ENCODE measurements around the gene SNAP29.
"Not testable (repeated sequence)": the region's sequence is repeated elsewhere in the genome, so short reads cannot be mapped to it uniquely, and the experiment has no call there.

The SNAP29 gene

GRCh38 chr22:20901093-20902033, 42.6 kb downstream of the SNAP29 start:
- not testable (repeated sequence) for DNase-seq (ENCODE audit: low spot score)

- no peak for DNase-seq (ENCODE audit: low spot score)
These were observed 44.3 kb downstream of the SNAP29 start for GRCh38 chr22:20903093-20903492.

- peak; percentile 90 for DNase-seq (ENCODE audit: low spot score)
These were observed 45.5 kb downstream of the SNAP29 start for GRCh38 chr22:20904008-20904979.

- DNase-seq (ENCODE audit: low spot score): no peak
These were observed 46.2 kb downstream of the SNAP29 start for GRCh38 chr22:20904980-20905355.

- no peak for DNase-seq (ENCODE audit: low spot score)
These were observed 46.9 kb downstream of the SNAP29 start for GRCh38 chr22:20905415-20906386.

- no peak for DNase-seq (ENCODE audit: low spot score)
These were observed 47.6 kb downstream of the SNAP29 start for GRCh38 chr22:20906387-20906767.

- DNase-seq (ENCODE audit: low spot score): not testable (repeated sequence)
These were observed 49.9 kb downstream of the SNAP29 start for GRCh38 chr22:20908717-20909116.

GRCh38 chr22:20909543-20910303, 50.9 kb downstream of the SNAP29 start:
- DNase-seq (ENCODE audit: low spot score): no peak

- no peak for DNase-seq (ENCODE audit: low spot score)
These were observed 53.7 kb downstream of the SNAP29 start for GRCh38 chr22:20912494-20912893.

- DNase-seq (ENCODE audit: low spot score): peak; percentile 100
These were observed 58.4 kb downstream of the SNAP29 start, which contains the start of gene CRKL for GRCh38 chr22:20916916-20917810. TSS of gene CRKL (plus strand) at chr22:20917407. CDS start at chr22:20917935, 528 bp downstream.

- DNase-seq (ENCODE audit: low spot score): no peak
These were observed 59.9 kb downstream of the SNAP29 start for GRCh38 chr22:20918663-20919218.

- DNase-seq (ENCODE audit: low spot score): no peak
These were observed 60.9 kb downstream of the SNAP29 start for GRCh38 chr22:20919718-20920117.

GRCh38 chr22:20920881-20921203, 62.0 kb downstream of the SNAP29 start:
- DNase-seq (ENCODE audit: low spot score): no peak

- no peak for DNase-seq (ENCODE audit: low spot score)
These were observed 63.4 kb downstream of the SNAP29 start for GRCh38 chr22:20922141-20922751.

GRCh38 chr22:20926243-20926642, 67.4 kb downstream of the SNAP29 start:
- DNase-seq (ENCODE audit: low spot score): no peak

- no peak for DNase-seq (ENCODE audit: low spot score)
These were observed 69.2 kb downstream of the SNAP29 start for GRCh38 chr22:20927940-20928572.

- DNase-seq (ENCODE audit: low spot score): no peak
These were observed 69.8 kb downstream of the SNAP29 start for GRCh38 chr22:20928573-20928967.

GRCh38 chr22:20930004-20930403, 71.2 kb downstream of the SNAP29 start:
- DNase-seq (ENCODE audit: low spot score): no peak
